Nephron (organoid): Measurements from ENCODE around the gene MSANTD1.

Source experiments
- H3K27ac Mint-ChIP-seq, 3 experiments: 2 replicates each; pipeline ENCODE4 v1.8.0; 2020; ENCODE audit warnings: mixed read lengths in 3 of 3, mild to moderate bottlenecking in 2 of 3, moderate library complexity in 1 of 3
- H3K27me3 Mint-ChIP-seq: 2 replicates; pipeline ENCODE4 v1.8.0; 2021; ENCODE audit warnings: low read depth, mild to moderate bottlenecking, moderate library complexity, mixed read lengths
- H3K36me3 Mint-ChIP-seq: 2 replicates; pipeline ENCODE4 v1.8.0; 2020; ENCODE audit warnings: low read depth, mixed read lengths
- H3K4me1 Mint-ChIP-seq: 2 replicates; pipeline ENCODE4 v1.8.0; 2020; ENCODE audit warnings: mixed read lengths
- H3K4me3 Mint-ChIP-seq, 3 experiments: 2 replicates each; pipeline ENCODE4 v1.8.0; 2020; ENCODE audit warnings: mild to moderate bottlenecking in 3 of 3, mixed read lengths in 3 of 3, moderate library complexity in 2 of 3
- H3K9me3 Mint-ChIP-seq: 2 replicates; pipeline ENCODE4 v1.8.0; 2020; ENCODE audit warnings: mixed read lengths
- CTCF ChIP-seq, 3 experiments: fragments of 200-600 bp; sonication (generic); IDR thresholded peaks; one replicate each; pipeline ENCODE4 v1.5.0; 2021; ENCODE audit warnings: antibody characterized with exemption in 3 of 3; ENCODE audit not compliant: unreplicated experiment in 3 of 3

MSANTD1 gene

GRCh38 chr4:3248178-3248480 is 830 bp upstream of the MSANTD1 start:
- Mint-ChIP-seq H3K9me3 (no peaks in the 10 kb centered on the region), H3K36me3 (peaks cover 3% of the 10 kb centered on the region)
- TF ChIP-seq CTCF (IDR thresholded peaks at IDR 0.05; ENCODE audit: unreplicated experiment in 3 of 3), result no peak

GRCh38 chr4:3249711-3250437 is 915 bp downstream of the MSANTD1 start:
- H3K4me1 Mint-ChIP-seq, result no peaks in the 10 kb centered on the region
- no peaks in the 10 kb centered on the region for H3K36me3 Mint-ChIP-seq
- peak overlapping the region in 1 of 3 experiments; percentile 77 for H3K27ac Mint-ChIP-seq
- TF ChIP-seq CTCF (IDR thresholded peaks at IDR 0.05; ENCODE audit: unreplicated experiment in 3 of 3), result no peak
- H3K9me3 Mint-ChIP-seq, result no peaks in the 10 kb centered on the region
- no peak overlapping the region for H3K4me3 Mint-ChIP-seq
- H3K27me3 Mint-ChIP-seq, result no peaks in the 10 kb centered on the region

More at GRCh38 chr4:3248178-3248480, 830 bp upstream of the MSANTD1 start:
- Mint-ChIP-seq H3K4me3 (no peak overlapping the region), H3K27ac (no peak overlapping the region), H3K4me1 (peaks cover 6% of the 10 kb centered on the region), H3K27me3 (no peaks in the 10 kb centered on the region)

- Mint-ChIP-seq H3K27ac (peak overlapping the region in 1 of 3 experiments; percentile 77), H3K9me3 (no peaks in the 10 kb centered on the region), H3K4me3 (no peak overlapping the region), H3K27me3 (no peaks in the 10 kb centered on the region), H3K36me3 (no peaks in the 10 kb centered on the region), H3K4me1 (no peaks in the 10 kb centered on the region)
- no peak for TF ChIP-seq CTCF (IDR thresholded peaks at IDR 0.05; ENCODE audit: unreplicated experiment in 3 of 3)
Measured at GRCh38 chr4:3250438-3250955, 1.5 kb downstream of the MSANTD1 start.

GRCh38 chr4:3250956-3251690 is 2.2 kb downstream of the MSANTD1 start:
- H3K27ac Mint-ChIP-seq, result peak overlapping the region; percentile 15 to 77 (median 58)
- TF ChIP-seq CTCF (IDR thresholded peaks at IDR 0.05; ENCODE audit: unreplicated experiment in 3 of 3), result no peak
- no peak overlapping the region for H3K4me3 Mint-ChIP-seq

GRCh38 chr4:3251691-3252479 is 2.9 kb downstream of the MSANTD1 start:
- Mint-ChIP-seq H3K27ac (no peak overlapping the region), H3K4me3 (no peak overlapping the region), H3K27me3 (no peaks in the 10 kb centered on the region), H3K4me1 (no peaks in the 10 kb centered on the region), H3K36me3 (no peaks in the 10 kb centered on the region), H3K9me3 (no peaks in the 10 kb centered on the region)
- no peak for TF ChIP-seq CTCF (IDR thresholded peaks at IDR 0.05; ENCODE audit: unreplicated experiment in 3 of 3)

More at GRCh38 chr4:3250956-3251690, 2.2 kb downstream of the MSANTD1 start:
- Mint-ChIP-seq H3K4me1 (no peaks in the 10 kb centered on the region), H3K9me3 (no peaks in the 10 kb centered on the region), H3K27me3 (no peaks in the 10 kb centered on the region), H3K36me3 (no peaks in the 10 kb centered on the region)
